Measurements from ENCODE around the gene ESRRB. TPM values are rescaled to one million over a fixed set of nuclear protein-coding genes. Genes with fewer than 3 reads are reported as not detected.
"Not testable (repeated sequence)": the region's sequence is repeated elsewhere in the genome, so short reads cannot be mapped to it uniquely, and the experiment has no call there.

ESRRB gene
- total RNA-seq, 2 donors from 2014 or later: 0.33 TPM; not detected in 1

- Mint-ChIP-seq H3K4me1 (ENCODE audit: low read depth in 2 of 2) (no peaks in the 10 kb centered on the region), H3K36me3 (no peaks in the 10 kb centered on the region), H3K27ac (no peak overlapping the region), H3K27me3 (peaks cover 12 to 24% of the 10 kb centered on the region in 2 donors), H3K9me3 (no peaks in the 10 kb centered on the region), H3K4me3 (no peak overlapping the region)
- peak; percentile 22 for DNase-seq (ENCODE audit: low spot score)
- ATAC-seq: no peak
These were observed 126.7 kb downstream of the ESRRB start for GRCh38 chr14:76502638-76503037.

GRCh38 chr14:76509311-76509710 lies 133.4 kb downstream of the ESRRB start:
- Mint-ChIP-seq H3K4me1 (ENCODE audit: low read depth in 2 of 2) (no peaks in the 10 kb centered on the region), H3K4me3 (no peak overlapping the region), H3K27ac (no peak overlapping the region), H3K9me3 (no peaks in the 10 kb centered on the region), H3K27me3 (peaks cover 34 to 60% of the 10 kb centered on the region in 2 donors), H3K36me3 (no peaks in the 10 kb centered on the region)
- no peak for ATAC-seq
- no peak for DNase-seq (ENCODE audit: low spot score)

- Mint-ChIP-seq H3K36me3 (no peaks in the 10 kb centered on the region), H3K27ac (no peak overlapping the region), H3K4me1 (ENCODE audit: low read depth in 2 of 2) (no peaks in the 10 kb centered on the region), H3K27me3 (peaks cover 34 to 60% of the 10 kb centered on the region in 2 donors), H3K9me3 (no peaks in the 10 kb centered on the region), H3K4me3 (no peak overlapping the region)
- DNase-seq (ENCODE audit: low spot score) (no peak), ATAC-seq (no peak)
These were observed 134.2 kb downstream of the ESRRB start for GRCh38 chr14:76510181-76510580.

- no peaks in the 10 kb centered on the region for H3K9me3 Mint-ChIP-seq
- no peak overlapping the region for H3K27ac Mint-ChIP-seq
- ATAC-seq (no peak), DNase-seq (ENCODE audit: low spot score) (peak; percentile 20)
- H3K27me3 Mint-ChIP-seq: peaks cover 27 to 44% of the 10 kb centered on the region in 2 donors
- no peaks in the 10 kb centered on the region for H3K36me3 Mint-ChIP-seq
- H3K4me3 Mint-ChIP-seq: no peak overlapping the region
- H3K4me1 Mint-ChIP-seq (ENCODE audit: low read depth in 2 of 2): no peaks in the 10 kb centered on the region
These were observed 138.5 kb downstream of the ESRRB start for GRCh38 chr14:76514213-76514998.

GRCh38 chr14:76516884-76517283 lies 140.9 kb downstream of the ESRRB start:
- peak; percentile 5 for DNase-seq (ENCODE audit: low spot score)
- Mint-ChIP-seq H3K4me3 (no peak overlapping the region), H3K27ac (no peak overlapping the region), H3K4me1 (ENCODE audit: low read depth in 2 of 2) (no peaks in the 10 kb centered on the region), H3K9me3 (no peaks in the 10 kb centered on the region), H3K36me3 (no peaks in the 10 kb centered on the region), H3K27me3 (peaks cover 24 to 51% of the 10 kb centered on the region in 2 donors)
- no peak for ATAC-seq

- Mint-ChIP-seq H3K27ac (no peak overlapping the region), H3K27me3 (peaks cover 27 to 58% of the 10 kb centered on the region in 2 donors), H3K4me3 (no peak overlapping the region), H3K9me3 (no peaks in the 10 kb centered on the region), H3K4me1 (ENCODE audit: low read depth in 2 of 2) (no peaks in the 10 kb centered on the region), H3K36me3 (peaks cover 9% of the 10 kb centered on the region)
- DNase-seq (ENCODE audit: low spot score) (no peak), ATAC-seq (no peak)
These were observed 142.4 kb downstream of the ESRRB start for GRCh38 chr14:76518366-76518765.

- Mint-ChIP-seq H3K9me3 (no peaks in the 10 kb centered on the region), H3K27ac (no peak overlapping the region)
These were observed 149.3 kb downstream of the ESRRB start for GRCh38 chr14:76525106-76525821.

GRCh38 chr14:76531085-76531484 lies 155.1 kb downstream of the ESRRB start:
- Mint-ChIP-seq H3K4me3 (no peak overlapping the region), H3K9me3 (no peaks in the 10 kb centered on the region), H3K27ac (no peak overlapping the region), H3K36me3 (no peaks in the 10 kb centered on the region), H3K27me3 (peaks cover 0 to 11% of the 10 kb centered on the region in 2 donors), H3K4me1 (ENCODE audit: low read depth in 2 of 2) (no peaks in the 10 kb centered on the region)
- DNase-seq (ENCODE audit: low spot score) (no peak), ATAC-seq (no peak)

More at GRCh38 chr14:76525106-76525821, 149.3 kb downstream of the ESRRB start:
- peaks cover 9% of the 10 kb centered on the region for H3K36me3 Mint-ChIP-seq
- no peaks in the 10 kb centered on the region for H3K4me1 Mint-ChIP-seq (ENCODE audit: low read depth in 2 of 2)
- DNase-seq (ENCODE audit: low spot score) (no peak), ATAC-seq (no peak)
- H3K4me3 Mint-ChIP-seq: no peak overlapping the region
- peaks cover 37 to 38% of the 10 kb centered on the region in 2 donors for H3K27me3 Mint-ChIP-seq

GRCh38 chr14:76531821-76532318 lies 155.9 kb downstream of the ESRRB start:
- DNase-seq (ENCODE audit: low spot score) (no peak), ATAC-seq (no peak)
- Mint-ChIP-seq H3K4me1 (ENCODE audit: low read depth in 2 of 2) (no peaks in the 10 kb centered on the region), H3K36me3 (no peaks in the 10 kb centered on the region), H3K27ac (no peak overlapping the region), H3K27me3 (peaks cover 0 to 11% of the 10 kb centered on the region in 2 donors), H3K4me3 (no peak overlapping the region), H3K9me3 (no peaks in the 10 kb centered on the region)

GRCh38 chr14:76536636-76537035 lies 160.7 kb downstream of the ESRRB start:
- H3K9me3 Mint-ChIP-seq; H3K4me3 Mint-ChIP-seq; ATAC-seq; H3K27ac Mint-ChIP-seq; H3K4me1 Mint-ChIP-seq (ENCODE audit: low read depth in 2 of 2); DNase-seq (ENCODE audit: low spot score); H3K36me3 Mint-ChIP-seq: not testable (repeated sequence)
- H3K27me3 Mint-ChIP-seq: peaks cover 11 to 15% of the 10 kb centered on the region in 2 donors

GRCh38 chr14:76537906-76538647 lies 162.1 kb downstream of the ESRRB start:
- H3K4me1 Mint-ChIP-seq (ENCODE audit: low read depth in 2 of 2): no peaks in the 10 kb centered on the region
- H3K36me3 Mint-ChIP-seq: no peaks in the 10 kb centered on the region
- no peak overlapping the region for H3K4me3 Mint-ChIP-seq
- DNase-seq (ENCODE audit: low spot score) (no peak), ATAC-seq (no peak)
- H3K9me3 Mint-ChIP-seq: no peaks in the 10 kb centered on the region
- H3K27me3 Mint-ChIP-seq: peaks cover 13 to 20% of the 10 kb centered on the region in 2 donors
- no peak overlapping the region for H3K27ac Mint-ChIP-seq

GRCh38 chr14:76538648-76539008 lies 162.7 kb downstream of the ESRRB start:
- H3K27me3 Mint-ChIP-seq: peaks cover 9 to 20% of the 10 kb centered on the region in 2 donors
- H3K36me3 Mint-ChIP-seq: no peaks in the 10 kb centered on the region
- no peak for DNase-seq (ENCODE audit: low spot score)
- H3K27ac Mint-ChIP-seq: no peak overlapping the region
- H3K4me3 Mint-ChIP-seq: no peak overlapping the region
- H3K4me1 Mint-ChIP-seq (ENCODE audit: low read depth in 2 of 2): no peaks in the 10 kb centered on the region
- no peaks in the 10 kb centered on the region for H3K9me3 Mint-ChIP-seq
- ATAC-seq: no peak

GRCh38 chr14:76539130-76539529 lies 163.2 kb downstream of the ESRRB start:
- H3K4me3 Mint-ChIP-seq: no peak overlapping the region
- no peak for DNase-seq (ENCODE audit: low spot score)
- no peaks in the 10 kb centered on the region for H3K36me3 Mint-ChIP-seq
- no peaks in the 10 kb centered on the region for H3K4me1 Mint-ChIP-seq (ENCODE audit: low read depth in 2 of 2)
- H3K27me3 Mint-ChIP-seq: peaks cover 10 to 20% of the 10 kb centered on the region in 2 donors
- H3K27ac Mint-ChIP-seq: no peak overlapping the region
- no peaks in the 10 kb centered on the region for H3K9me3 Mint-ChIP-seq
- no peak for ATAC-seq

Data from natural killer cell treated with Interleukin-12 subunit alpha and Interleukin-12 subunit beta and Interleukin-15 and Interleukin-18, amount 100 ng/mL, for 72 hours (primary cell).